ENCODE results near the gene JAKMIP1.

Gene JAKMIP1

GRCh38 chr4:6027392-6027791 is 173.0 kb downstream of the JAKMIP1 start:
- Mint-ChIP-seq H3K36me3 (ENCODE audit: low read depth) (no peaks in the 10 kb centered on the region), H3K27ac (no peak overlapping the region), H3K27me3 (no peaks in the 10 kb centered on the region), H3K4me3 (no peak overlapping the region), H3K9me3 (no peaks in the 10 kb centered on the region), H3K4me1 (ENCODE audit: low read depth) (no peaks in the 10 kb centered on the region)

GRCh38 chr4:6024313-6024960 is 175.9 kb downstream of the JAKMIP1 start:
- H3K4me1 Mint-ChIP-seq (ENCODE audit: low read depth), result no peaks in the 10 kb centered on the region
- H3K27me3 Mint-ChIP-seq, result no peaks in the 10 kb centered on the region
- no peak overlapping the region for H3K4me3 Mint-ChIP-seq
- no peaks in the 10 kb centered on the region for H3K9me3 Mint-ChIP-seq
- no peak overlapping the region for H3K27ac Mint-ChIP-seq
- H3K36me3 Mint-ChIP-seq (ENCODE audit: low read depth), result no peaks in the 10 kb centered on the region

- H3K27ac Mint-ChIP-seq, result no peak overlapping the region
- H3K27me3 Mint-ChIP-seq, result no peaks in the 10 kb centered on the region
- no peaks in the 10 kb centered on the region for H3K4me1 Mint-ChIP-seq (ENCODE audit: low read depth)
- no peaks in the 10 kb centered on the region for H3K36me3 Mint-ChIP-seq (ENCODE audit: low read depth)
- no peak overlapping the region for H3K4me3 Mint-ChIP-seq
- no peaks in the 10 kb centered on the region for H3K9me3 Mint-ChIP-seq
These were observed 176.6 kb downstream of the JAKMIP1 start for GRCh38 chr4:6023731-6024130.

- no peak overlapping the region for H3K4me3 Mint-ChIP-seq
- H3K4me1 Mint-ChIP-seq (ENCODE audit: low read depth), result no peaks in the 10 kb centered on the region
- H3K9me3 Mint-ChIP-seq, result no peaks in the 10 kb centered on the region
- H3K36me3 Mint-ChIP-seq (ENCODE audit: low read depth), result no peaks in the 10 kb centered on the region
- H3K27ac Mint-ChIP-seq, result no peak overlapping the region
- H3K27me3 Mint-ChIP-seq, result peaks cover 4% of the 10 kb centered on the region
These were observed 177.6 kb downstream of the JAKMIP1 start for GRCh38 chr4:6022607-6023288.

GRCh38 chr4:6021831-6022606 is 178.3 kb downstream of the JAKMIP1 start:
- Mint-ChIP-seq H3K27me3 (peaks cover 4% of the 10 kb centered on the region), H3K4me3 (no peak overlapping the region), H3K9me3 (no peaks in the 10 kb centered on the region), H3K27ac (no peak overlapping the region), H3K36me3 (ENCODE audit: low read depth) (no peaks in the 10 kb centered on the region), H3K4me1 (ENCODE audit: low read depth) (no peaks in the 10 kb centered on the region)

- no peaks in the 10 kb centered on the region for H3K9me3 Mint-ChIP-seq
- H3K27me3 Mint-ChIP-seq, result peaks cover 4% of the 10 kb centered on the region
- H3K27ac Mint-ChIP-seq, result no peak overlapping the region
- no peak overlapping the region for H3K4me3 Mint-ChIP-seq
- no peaks in the 10 kb centered on the region for H3K4me1 Mint-ChIP-seq (ENCODE audit: low read depth)
- no peaks in the 10 kb centered on the region for H3K36me3 Mint-ChIP-seq (ENCODE audit: low read depth)
These were observed 179.7 kb downstream of the JAKMIP1 start for GRCh38 chr4:6020613-6021012.

GRCh38 chr4:6019316-6020263 is 180.8 kb downstream of the JAKMIP1 start:
- Mint-ChIP-seq H3K36me3 (ENCODE audit: low read depth) (no peaks in the 10 kb centered on the region), H3K4me3 (no peak overlapping the region), H3K4me1 (ENCODE audit: low read depth) (no peaks in the 10 kb centered on the region), H3K27me3 (peaks cover 4% of the 10 kb centered on the region), H3K27ac (no peak overlapping the region), H3K9me3 (no peaks in the 10 kb centered on the region)

- no peaks in the 10 kb centered on the region for H3K36me3 Mint-ChIP-seq (ENCODE audit: low read depth)
- H3K4me1 Mint-ChIP-seq (ENCODE audit: low read depth), result no peaks in the 10 kb centered on the region
- no peak within 1 kb of the TSS for H3K4me3 Mint-ChIP-seq
These were observed 182.0 kb downstream of the JAKMIP1 start, which contains the start of gene C4orf50 for GRCh38 chr4:6018331-6018730. TSS of gene C4orf50 (minus strand) at chr4:6018431.

GRCh38 chr4:6017800-6018199 is 182.5 kb downstream of the JAKMIP1 start:
- H3K36me3 Mint-ChIP-seq (ENCODE audit: low read depth), result no peaks in the 10 kb centered on the region
- no peak overlapping the region for H3K27ac Mint-ChIP-seq
- no peaks in the 10 kb centered on the region for H3K4me1 Mint-ChIP-seq (ENCODE audit: low read depth)
- H3K4me3 Mint-ChIP-seq, result no peak overlapping the region
- H3K9me3 Mint-ChIP-seq, result no peaks in the 10 kb centered on the region
- peaks cover 4% of the 10 kb centered on the region for H3K27me3 Mint-ChIP-seq

More at GRCh38 chr4:6018331-6018730, 182.0 kb downstream of the JAKMIP1 start, which contains the start of gene C4orf50:
- no peak within 1 kb of the TSS for H3K27ac Mint-ChIP-seq
- H3K27me3 Mint-ChIP-seq, result peaks cover 4% of the 10 kb centered on the region
- H3K9me3 Mint-ChIP-seq, result no peaks in the 10 kb centered on the region

- H3K27ac Mint-ChIP-seq, result no peak overlapping the region
- no peaks in the 10 kb centered on the region for H3K4me1 Mint-ChIP-seq (ENCODE audit: low read depth)
- H3K27me3 Mint-ChIP-seq, result peaks cover 4% of the 10 kb centered on the region
- no peak overlapping the region for H3K4me3 Mint-ChIP-seq
- H3K9me3 Mint-ChIP-seq, result no peaks in the 10 kb centered on the region
- H3K36me3 Mint-ChIP-seq (ENCODE audit: low read depth), result no peaks in the 10 kb centered on the region
These were observed 183.3 kb downstream of the JAKMIP1 start for GRCh38 chr4:6017030-6017429.

GRCh38 chr4:6013564-6013963 is 186.8 kb downstream of the JAKMIP1 start:
- H3K9me3 Mint-ChIP-seq, result no peaks in the 10 kb centered on the region
- H3K27me3 Mint-ChIP-seq, result peaks cover 14% of the 10 kb centered on the region
- H3K4me3 Mint-ChIP-seq, result no peak overlapping the region
- H3K27ac Mint-ChIP-seq, result no peak overlapping the region
- no peaks in the 10 kb centered on the region for H3K4me1 Mint-ChIP-seq (ENCODE audit: low read depth)
- no peaks in the 10 kb centered on the region for H3K36me3 Mint-ChIP-seq (ENCODE audit: low read depth)

- Mint-ChIP-seq H3K9me3 (no peaks in the 10 kb centered on the region), H3K4me3 (no peak overlapping the region), H3K27me3 (peaks cover 17% of the 10 kb centered on the region), H3K27ac (no peak overlapping the region), H3K36me3 (ENCODE audit: low read depth) (no peaks in the 10 kb centered on the region), H3K4me1 (ENCODE audit: low read depth) (no peaks in the 10 kb centered on the region)
These were observed 188.1 kb downstream of the JAKMIP1 start for GRCh38 chr4:6012200-6012599.

- Mint-ChIP-seq H3K9me3 (no peaks in the 10 kb centered on the region), H3K27me3 (peaks cover 21% of the 10 kb centered on the region), H3K36me3 (ENCODE audit: low read depth) (no peaks in the 10 kb centered on the region), H3K4me3 (no peak overlapping the region), H3K4me1 (ENCODE audit: low read depth) (no peaks in the 10 kb centered on the region), H3K27ac (no peak overlapping the region)
These were observed 188.7 kb downstream of the JAKMIP1 start for GRCh38 chr4:6011686-6012085.

- Mint-ChIP-seq H3K36me3 (ENCODE audit: low read depth) (no peaks in the 10 kb centered on the region), H3K27me3 (peaks cover 22% of the 10 kb centered on the region), H3K9me3 (no peaks in the 10 kb centered on the region), H3K4me3 (no peak overlapping the region), H3K27ac (no peak overlapping the region), H3K4me1 (ENCODE audit: low read depth) (no peaks in the 10 kb centered on the region)
These were observed 189.1 kb downstream of the JAKMIP1 start for GRCh38 chr4:6011271-6011671.
